ENCODE results near the gene BCAS1.
A peak's percentile ranks its signal among the peaks of the same experiment; 100 is the strongest.

The BCAS1 gene

GRCh38 chr20:53927990-53928389, 142.4 kb downstream of the BCAS1 start:
- TF ChIP-seq CTCF (conservative IDR thresholded peaks at IDR 0.05), result no peak
- no peak overlapping the region for H3K27ac ChIP-seq

- H3K27ac ChIP-seq, result no peak overlapping the region
- TF ChIP-seq CTCF (conservative IDR thresholded peaks at IDR 0.05), result no peak
Measured at GRCh38 chr20:53926428-53927028, 143.9 kb downstream of the BCAS1 start.

GRCh38 chr20:53925651-53926401, 144.6 kb downstream of the BCAS1 start:
- no peak overlapping the region for H3K27ac ChIP-seq

GRCh38 chr20:53923566-53924369, 146.6 kb downstream of the BCAS1 start:
- no peak overlapping the region for H3K27ac ChIP-seq
- TF ChIP-seq CTCF (conservative IDR thresholded peaks at IDR 0.05), result no peak

More at GRCh38 chr20:53925651-53926401, 144.6 kb downstream of the BCAS1 start:
- no peak for TF ChIP-seq CTCF (conservative IDR thresholded peaks at IDR 0.05)

- H3K27ac ChIP-seq, result no peak overlapping the region
- TF ChIP-seq CTCF (conservative IDR thresholded peaks at IDR 0.05), result no peak
Measured at GRCh38 chr20:53922901-53923314, 147.5 kb downstream of the BCAS1 start.

- no peak for TF ChIP-seq CTCF (conservative IDR thresholded peaks at IDR 0.05)
- peak overlapping the region; percentile 55 for H3K27ac ChIP-seq
Measured at GRCh38 chr20:53921443-53921973, 148.9 kb downstream of the BCAS1 start.

All from VCaP (cell line).